Measurements from ENCODE around the gene SMIM21.

Gene SMIM21

GRCh38 chr18:75427603-75428002, at the start of gene SMIM21:
Gene SMIM21, minus strand, starts transcription at chr18:75427703. Its CDS starts 140 bp downstream, at chr18:75427563.
- Histone ChIP-seq H3K4me1 (ENCODE audit: control insufficient read depth, insufficient read depth, low read length) (no peaks in the 10 kb centered on the region), H3K36me3 (ENCODE audit: control insufficient read depth, insufficient read depth, low read length) (no peaks in the 10 kb centered on the region), H3K9me3 (ENCODE audit: control insufficient read depth, insufficient read depth, low read length) (no peaks in the 10 kb centered on the region), H3K9ac (ENCODE audit: low read depth, low read length) (no peak within 1 kb of the TSS), H3K4me3 (ENCODE audit: low read depth, low read length) (no peak within 1 kb of the TSS), H3K27me3 (ENCODE audit: control insufficient read depth, insufficient read depth, low read length) (no peaks in the 10 kb centered on the region)

- Histone ChIP-seq H3K9ac (ENCODE audit: low read depth, low read length) (no peak overlapping the region), H3K27me3 (ENCODE audit: control insufficient read depth, insufficient read depth, low read length) (no peaks in the 10 kb centered on the region), H3K9me3 (ENCODE audit: control insufficient read depth, insufficient read depth, low read length) (no peaks in the 10 kb centered on the region), H3K4me1 (ENCODE audit: control insufficient read depth, insufficient read depth, low read length) (peaks cover 3% of the 10 kb centered on the region), H3K36me3 (ENCODE audit: control insufficient read depth, insufficient read depth, low read length) (no peaks in the 10 kb centered on the region), H3K4me3 (ENCODE audit: low read depth, low read length) (no peak overlapping the region)
These were observed 47.7 kb upstream of the SMIM21 start for GRCh38 chr18:75475228-75475627.

GRCh38 chr18:75474332-75474731, 46.8 kb upstream of the SMIM21 start:
- Histone ChIP-seq H3K36me3 (ENCODE audit: control insufficient read depth, insufficient read depth, low read length) (no peaks in the 10 kb centered on the region), H3K9ac (ENCODE audit: low read depth, low read length) (no peak overlapping the region)

GRCh38 chr18:75473316-75473715, 45.8 kb upstream of the SMIM21 start:
- Histone ChIP-seq H3K9me3 (ENCODE audit: control insufficient read depth, insufficient read depth, low read length) (no peaks in the 10 kb centered on the region), H3K27me3 (ENCODE audit: control insufficient read depth, insufficient read depth, low read length) (no peaks in the 10 kb centered on the region), H3K36me3 (ENCODE audit: control insufficient read depth, insufficient read depth, low read length) (no peaks in the 10 kb centered on the region), H3K4me1 (ENCODE audit: control insufficient read depth, insufficient read depth, low read length) (peaks cover 3% of the 10 kb centered on the region), H3K9ac (ENCODE audit: low read depth, low read length) (no peak overlapping the region), H3K4me3 (ENCODE audit: low read depth, low read length) (no peak overlapping the region)

More at GRCh38 chr18:75474332-75474731, 46.8 kb upstream of the SMIM21 start:
- Histone ChIP-seq H3K9me3 (ENCODE audit: control insufficient read depth, insufficient read depth, low read length) (no peaks in the 10 kb centered on the region), H3K4me3 (ENCODE audit: low read depth, low read length) (no peak overlapping the region), H3K4me1 (ENCODE audit: control insufficient read depth, insufficient read depth, low read length) (peaks cover 3% of the 10 kb centered on the region), H3K27me3 (ENCODE audit: control insufficient read depth, insufficient read depth, low read length) (no peaks in the 10 kb centered on the region)

GRCh38 chr18:75472906-75473305, 45.4 kb upstream of the SMIM21 start:
- H3K36me3 ChIP-seq (ENCODE audit: control insufficient read depth, insufficient read depth, low read length) = no peaks in the 10 kb centered on the region
- no peak overlapping the region for H3K4me3 ChIP-seq (ENCODE audit: low read depth, low read length)
- no peak overlapping the region for H3K9ac ChIP-seq (ENCODE audit: low read depth, low read length)
- H3K4me1 ChIP-seq (ENCODE audit: control insufficient read depth, insufficient read depth, low read length) = peaks cover 3% of the 10 kb centered on the region
- H3K27me3 ChIP-seq (ENCODE audit: control insufficient read depth, insufficient read depth, low read length) = no peaks in the 10 kb centered on the region
- no peaks in the 10 kb centered on the region for H3K9me3 ChIP-seq (ENCODE audit: control insufficient read depth, insufficient read depth, low read length)

- Histone ChIP-seq H3K9me3 (ENCODE audit: control insufficient read depth, insufficient read depth, low read length) (no peaks in the 10 kb centered on the region), H3K27me3 (ENCODE audit: control insufficient read depth, insufficient read depth, low read length) (no peaks in the 10 kb centered on the region), H3K4me1 (ENCODE audit: control insufficient read depth, insufficient read depth, low read length) (peaks cover 3% of the 10 kb centered on the region), H3K4me3 (ENCODE audit: low read depth, low read length) (no peak overlapping the region), H3K36me3 (ENCODE audit: control insufficient read depth, insufficient read depth, low read length) (no peaks in the 10 kb centered on the region), H3K9ac (ENCODE audit: low read depth, low read length) (no peak overlapping the region)
These were observed 44.9 kb upstream of the SMIM21 start for GRCh38 chr18:75472396-75472795.

- Histone ChIP-seq H3K9me3 (ENCODE audit: control insufficient read depth, insufficient read depth, low read length) (no peaks in the 10 kb centered on the region), H3K27me3 (ENCODE audit: control insufficient read depth, insufficient read depth, low read length) (no peaks in the 10 kb centered on the region), H3K9ac (ENCODE audit: low read depth, low read length) (no peak overlapping the region), H3K4me3 (ENCODE audit: low read depth, low read length) (no peak overlapping the region), H3K4me1 (ENCODE audit: control insufficient read depth, insufficient read depth, low read length) (peaks cover 3% of the 10 kb centered on the region), H3K36me3 (ENCODE audit: control insufficient read depth, insufficient read depth, low read length) (no peaks in the 10 kb centered on the region)
These were observed 44.3 kb upstream of the SMIM21 start for GRCh38 chr18:75471850-75472249.

GRCh38 chr18:75467851-75468250, 40.3 kb upstream of the SMIM21 start:
- Histone ChIP-seq H3K27me3 (ENCODE audit: control insufficient read depth, insufficient read depth, low read length) (no peaks in the 10 kb centered on the region), H3K4me1 (ENCODE audit: control insufficient read depth, insufficient read depth, low read length) (no peaks in the 10 kb centered on the region), H3K9ac (ENCODE audit: low read depth, low read length) (no peak overlapping the region), H3K4me3 (ENCODE audit: low read depth, low read length) (no peak overlapping the region), H3K36me3 (ENCODE audit: control insufficient read depth, insufficient read depth, low read length) (no peaks in the 10 kb centered on the region), H3K9me3 (ENCODE audit: control insufficient read depth, insufficient read depth, low read length) (no peaks in the 10 kb centered on the region)

- no peak overlapping the region for H3K4me3 ChIP-seq (ENCODE audit: low read depth, low read length)
- no peak overlapping the region for H3K9ac ChIP-seq (ENCODE audit: low read depth, low read length)
- no peaks in the 10 kb centered on the region for H3K27me3 ChIP-seq (ENCODE audit: control insufficient read depth, insufficient read depth, low read length)
- H3K9me3 ChIP-seq (ENCODE audit: control insufficient read depth, insufficient read depth, low read length) = no peaks in the 10 kb centered on the region
- no peaks in the 10 kb centered on the region for H3K36me3 ChIP-seq (ENCODE audit: control insufficient read depth, insufficient read depth, low read length)
- no peaks in the 10 kb centered on the region for H3K4me1 ChIP-seq (ENCODE audit: control insufficient read depth, insufficient read depth, low read length)
These were observed 39.8 kb upstream of the SMIM21 start for GRCh38 chr18:75467281-75467795.

- Histone ChIP-seq H3K27me3 (ENCODE audit: control insufficient read depth, insufficient read depth, low read length) (no peaks in the 10 kb centered on the region), H3K4me1 (ENCODE audit: control insufficient read depth, insufficient read depth, low read length) (no peaks in the 10 kb centered on the region), H3K9ac (ENCODE audit: low read depth, low read length) (no peak overlapping the region), H3K4me3 (ENCODE audit: low read depth, low read length) (no peak overlapping the region), H3K9me3 (ENCODE audit: control insufficient read depth, insufficient read depth, low read length) (no peaks in the 10 kb centered on the region), H3K36me3 (ENCODE audit: control insufficient read depth, insufficient read depth, low read length) (no peaks in the 10 kb centered on the region)
These were observed 36.9 kb upstream of the SMIM21 start for GRCh38 chr18:75464356-75464755.

- H3K9me3 ChIP-seq (ENCODE audit: control insufficient read depth, insufficient read depth, low read length) = no peaks in the 10 kb centered on the region
- H3K27me3 ChIP-seq (ENCODE audit: control insufficient read depth, insufficient read depth, low read length) = peaks cover 3% of the 10 kb centered on the region
- H3K4me1 ChIP-seq (ENCODE audit: control insufficient read depth, insufficient read depth, low read length) = no peaks in the 10 kb centered on the region
- H3K9ac ChIP-seq (ENCODE audit: low read depth, low read length) = no peak overlapping the region
- H3K36me3 ChIP-seq (ENCODE audit: control insufficient read depth, insufficient read depth, low read length) = no peaks in the 10 kb centered on the region
- H3K4me3 ChIP-seq (ENCODE audit: low read depth, low read length) = no peak overlapping the region
These were observed 34.8 kb upstream of the SMIM21 start for GRCh38 chr18:75462178-75462832.

GRCh38 chr18:75456199-75456631, 28.7 kb upstream of the SMIM21 start:
- Histone ChIP-seq H3K9ac (ENCODE audit: low read depth, low read length) (no peak overlapping the region), H3K36me3 (ENCODE audit: control insufficient read depth, insufficient read depth, low read length) (no peaks in the 10 kb centered on the region), H3K4me1 (ENCODE audit: control insufficient read depth, insufficient read depth, low read length) (no peaks in the 10 kb centered on the region), H3K4me3 (ENCODE audit: low read depth, low read length) (peak overlapping the region; percentile 47), H3K9me3 (ENCODE audit: control insufficient read depth, insufficient read depth, low read length) (no peaks in the 10 kb centered on the region), H3K27me3 (ENCODE audit: control insufficient read depth, insufficient read depth, low read length) (peaks cover 37% of the 10 kb centered on the region)

Measured in iPS-15b (cell line).